Hippocampal formation (tissue), 2 donors: Measurements from ENCODE around the gene BLOC1S3.
A peak's percentile ranks its signal among the peaks of the same experiment; 100 is the strongest.

Experiments used
- DNase-seq, 2 donors: peaks; one replicate each; lab custom pipeline; 2025; lab: John Stamatoyannopoulos, UW

BLOC1S3 gene

GRCh38 chr19:45146251-45146650, 32.3 kb upstream of the BLOC1S3 start:
- DNase-seq: no peak

GRCh38 chr19:45146741-45147205, 31.8 kb upstream of the BLOC1S3 start:
- no peak for DNase-seq

- DNase-seq: no peak
Measured at GRCh38 chr19:45147835-45148676, 30.5 kb upstream of the BLOC1S3 start.

GRCh38 chr19:45149129-45149528, 29.5 kb upstream of the BLOC1S3 start:
- no peak for DNase-seq

GRCh38 chr19:45150180-45150579, 28.4 kb upstream of the BLOC1S3 start:
- DNase-seq: no peak

GRCh38 chr19:45150751-45151281, 27.8 kb upstream of the BLOC1S3 start:
- DNase-seq: no peak

GRCh38 chr19:45151320-45151719, 27.3 kb upstream of the BLOC1S3 start:
- no peak for DNase-seq

GRCh38 chr19:45151821-45152503, 26.6 kb upstream of the BLOC1S3 start:
- DNase-seq: no peak

GRCh38 chr19:45152504-45153338, 25.9 kb upstream of the BLOC1S3 start:
- DNase-seq: no peak

GRCh38 chr19:45153339-45154063, 25.1 kb upstream of the BLOC1S3 start:
- peak in 1 of 2 donors; percentile 44 for DNase-seq

- DNase-seq: no peak
Measured at GRCh38 chr19:45154064-45154827, 24.3 kb upstream of the BLOC1S3 start.

GRCh38 chr19:45156011-45156630, 22.5 kb upstream of the BLOC1S3 start:
- DNase-seq: no peak

GRCh38 chr19:45156751-45157150, 21.8 kb upstream of the BLOC1S3 start:
- DNase-seq: no peak

GRCh38 chr19:45158503-45159209, 19.9 kb upstream of the BLOC1S3 start:
- no peak for DNase-seq

- DNase-seq: no peak
Measured at GRCh38 chr19:45159210-45159970, 19.2 kb upstream of the BLOC1S3 start.

GRCh38 chr19:45159971-45160324, 18.6 kb upstream of the BLOC1S3 start:
- no peak for DNase-seq

GRCh38 chr19:45160870-45161737, 17.5 kb upstream of the BLOC1S3 start, which contains the start of gene NKPD1:
NKPD1 (minus strand) TSS chr19:45160982; CDS start chr19:45160150, 832 bp downstream.
- no peak for DNase-seq
